ENCODE data around the gene PRPF38B.

DNA sequence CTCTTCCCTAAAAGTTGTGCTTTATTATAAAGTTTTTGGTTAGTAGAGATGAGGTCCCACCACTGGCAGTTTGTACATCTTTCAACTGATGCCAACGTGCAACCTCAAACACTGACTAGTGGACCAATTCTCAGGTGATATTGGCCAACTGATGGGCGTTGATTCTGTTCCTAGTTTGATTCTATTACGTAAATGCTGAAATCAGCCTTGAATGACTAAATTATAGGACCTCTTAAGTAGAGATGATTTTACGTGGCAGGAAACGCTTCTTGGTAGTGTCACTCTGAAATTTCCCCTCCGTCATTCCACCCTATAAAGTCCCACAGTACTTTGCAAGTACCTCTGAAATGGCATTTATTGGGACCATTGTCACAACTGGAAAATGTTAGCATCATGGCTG lies 11.8 kb downstream of the PRPF38B start:
- no peak for TF ChIP-seq EZH2 (IDR thresholded peaks at IDR 0.05; ENCODE audit: insufficient read depth, low read length)
- TF ChIP-seq, protein P1, sequence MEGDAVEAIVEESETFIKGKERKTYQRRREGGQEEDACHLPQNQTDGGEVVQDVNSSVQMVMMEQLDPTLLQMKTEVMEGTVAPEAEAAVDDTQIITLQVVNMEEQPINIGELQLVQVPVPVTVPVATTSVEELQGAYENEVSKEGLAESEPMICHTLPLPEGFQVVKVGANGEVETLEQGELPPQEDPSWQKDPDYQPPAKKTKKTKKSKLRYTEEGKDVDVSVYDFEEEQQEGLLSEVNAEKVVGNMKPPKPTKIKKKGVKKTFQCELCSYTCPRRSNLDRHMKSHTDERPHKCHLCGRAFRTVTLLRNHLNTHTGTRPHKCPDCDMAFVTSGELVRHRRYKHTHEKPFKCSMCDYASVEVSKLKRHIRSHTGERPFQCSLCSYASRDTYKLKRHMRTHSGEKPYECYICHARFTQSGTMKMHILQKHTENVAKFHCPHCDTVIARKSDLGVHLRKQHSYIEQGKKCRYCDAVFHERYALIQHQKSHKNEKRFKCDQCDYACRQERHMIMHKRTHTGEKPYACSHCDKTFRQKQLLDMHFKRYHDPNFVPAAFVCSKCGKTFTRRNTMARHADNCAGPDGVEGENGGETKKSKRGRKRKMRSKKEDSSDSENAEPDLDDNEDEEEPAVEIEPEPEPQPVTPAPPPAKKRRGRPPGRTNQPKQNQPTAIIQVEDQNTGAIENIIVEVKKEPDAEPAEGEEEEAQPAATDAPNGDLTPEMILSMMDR (IDR thresholded peaks at IDR 0.05; ENCODE audit: insufficient read depth, low read depth, low read length) = no peak
